Suprapubic skin (tissue), 3 donors: ENCODE measurements around the gene RTKN.

Experiments used
- CTCF ChIP-seq, 2 donors: fragments of 200-600 bp in 1 of 2; fragments of 450-650 bp in 1 of 2; sonication (generic) in 1 of 2; IDR thresholded peaks; one replicate each; pipeline ENCODE4 v1.5.1; 2016 to 2019; ENCODE audit warnings: antibody characterized with exemption in 2 of 2, mild to moderate bottlenecking in 1 of 2, moderate library complexity in 1 of 2
- POLR2AphosphoS5 ChIP-seq, 3 donors: sonication (generic); formaldehyde crosslinking; IDR thresholded peaks; one replicate each; pipeline ENCODE4 v1.6.1; 2017; ENCODE audit warnings: antibody characterized with exemption in 3 of 3

DNA sequence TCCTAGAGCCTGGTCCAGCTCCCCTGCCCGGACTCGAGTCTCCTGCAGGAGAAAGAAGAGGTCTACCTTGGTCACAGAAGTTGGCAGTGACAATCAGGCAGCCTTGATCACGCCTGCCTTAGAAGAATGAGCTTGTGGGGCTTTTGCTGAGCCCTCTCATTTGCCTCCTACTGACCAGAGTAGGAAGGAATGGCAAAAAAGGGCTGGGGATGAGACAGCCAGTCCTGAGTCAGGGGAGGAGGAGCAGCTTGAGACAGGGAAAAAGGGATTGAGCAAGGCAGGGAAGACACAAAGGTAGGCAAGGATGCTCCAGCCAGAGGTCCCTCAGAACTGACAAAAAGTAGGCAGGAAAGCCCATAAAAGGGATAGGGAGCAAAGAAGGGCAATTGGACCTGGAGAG lies 14.2 kb downstream of the RTKN start:
- TF ChIP-seq POLR2AphosphoS5 (IDR thresholded peaks at IDR 0.05), result no peak
- TF ChIP-seq CTCF (IDR thresholded peaks at IDR 0.05), result no peak
